ENCODE data around the gene SIRT6.

DNA sequence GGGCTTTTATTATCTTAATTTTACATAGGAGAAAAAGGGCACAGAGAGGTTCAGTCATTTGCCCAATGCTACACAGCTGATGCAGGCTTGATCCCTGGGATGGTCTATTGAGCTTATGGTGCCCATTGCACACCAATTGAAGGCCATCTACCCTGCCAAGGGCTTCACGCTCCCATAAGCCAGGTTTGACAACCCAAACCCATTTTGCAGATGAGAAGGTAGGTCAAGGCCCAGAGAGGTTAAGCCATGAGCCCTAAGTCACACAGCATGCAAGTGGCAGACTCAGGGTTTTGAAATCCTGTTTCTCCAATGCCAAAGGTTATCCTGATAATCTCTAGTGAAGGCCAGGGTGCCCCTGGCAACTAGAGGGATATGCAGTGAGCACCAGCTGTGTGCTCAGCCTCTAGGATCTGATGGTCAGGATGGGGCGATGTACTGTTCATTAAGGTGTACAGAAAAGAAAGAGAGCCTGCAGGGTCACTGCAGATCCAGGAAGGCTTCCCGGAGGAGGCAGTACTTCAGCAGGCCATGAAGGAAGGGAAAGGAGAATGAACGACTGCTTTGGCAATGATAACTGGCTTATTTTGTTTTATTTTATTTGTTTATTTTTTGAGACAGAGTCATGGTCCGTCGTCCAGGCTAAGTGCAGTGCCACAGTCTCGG lies 20.8 kb downstream of the SIRT6 start:
- no peak for TF ChIP-seq FOXM1 (IDR thresholded peaks at IDR 0.05; ENCODE audit: borderline replicate concordance)
- no peak for TF ChIP-seq FOXK2 (IDR thresholded peaks at IDR 0.05)
- TF ChIP-seq L3MBTL2 (conservative IDR thresholded peaks at IDR 0.05) = no peak
- TF ChIP-seq ELF4 (IDR thresholded peaks at IDR 0.05) = no peak
- no peak for TF ChIP-seq LEF1 (IDR thresholded peaks at IDR 0.05; ENCODE audit: borderline replicate concordance)
- TF ChIP-seq ARNT (IDR thresholded peaks at IDR 0.05) = no peak

All from HEK293T (cell line).